ENCODE measurements around the gene CCDC178.

CCDC178 gene

GRCh38 chr18:32909798-32910561 is 530.5 kb downstream of the CCDC178 start:
- no peak for DNase-seq

DNA sequence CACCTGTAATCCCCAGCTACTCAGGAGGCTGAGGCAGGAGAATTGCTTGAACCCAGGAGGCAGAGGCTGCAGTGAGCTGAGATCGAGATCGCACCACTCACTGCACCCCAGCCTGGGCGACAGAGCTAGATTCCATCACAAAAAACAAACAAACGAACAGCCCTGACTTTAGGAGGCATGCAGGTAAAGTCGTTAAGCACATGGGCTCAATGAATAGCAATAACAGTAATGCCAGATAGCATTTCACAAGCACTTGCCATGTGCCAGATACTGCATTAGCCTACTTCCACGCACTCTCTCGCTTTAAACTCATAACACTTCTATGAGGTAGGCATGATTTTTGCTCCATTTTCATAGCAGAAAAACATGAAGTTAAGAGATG is 532.1 kb downstream of the CCDC178 start:
- no peak for DNase-seq

DNA sequence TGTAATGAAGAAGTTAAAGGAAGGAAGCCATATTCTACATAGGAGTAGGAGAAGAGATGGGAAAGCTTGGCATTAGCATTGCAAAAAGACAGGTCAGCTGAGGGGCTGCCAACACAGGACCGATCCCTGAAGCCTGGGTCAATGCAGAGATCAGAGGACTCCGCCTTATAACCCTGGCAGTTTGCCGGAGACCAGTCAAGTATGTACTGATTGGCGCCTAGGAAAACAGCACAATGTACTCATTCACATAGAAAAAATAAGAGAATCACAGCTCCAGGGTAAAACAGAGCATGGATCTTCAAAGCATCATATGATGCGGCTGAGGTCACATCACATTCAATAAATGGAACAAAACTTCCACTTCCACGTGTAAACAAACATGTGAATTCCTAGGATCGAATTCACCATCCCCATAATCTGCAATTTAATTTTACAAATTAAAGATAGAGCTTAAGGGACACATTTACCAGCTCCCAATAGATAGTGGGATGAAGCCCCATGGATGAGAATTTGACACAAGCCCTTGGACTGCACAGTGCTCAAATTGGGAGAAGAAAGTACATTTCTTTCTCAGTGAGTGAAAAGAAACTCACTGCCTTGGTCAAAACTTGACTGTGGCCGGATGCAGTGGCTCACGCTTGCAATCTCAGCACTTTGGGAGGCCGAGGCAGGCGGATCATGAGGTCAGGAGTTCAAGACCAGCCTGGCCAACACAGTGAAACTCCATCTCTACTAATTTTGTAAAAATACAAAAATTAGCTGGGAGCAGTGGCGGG is 532.7 kb downstream of the CCDC178 start:
- DNase-seq = no peak

- no peak for DNase-seq
Measured at GRCh38 chr18:32907311-32907585, 533.3 kb downstream of the CCDC178 start.

DNA sequence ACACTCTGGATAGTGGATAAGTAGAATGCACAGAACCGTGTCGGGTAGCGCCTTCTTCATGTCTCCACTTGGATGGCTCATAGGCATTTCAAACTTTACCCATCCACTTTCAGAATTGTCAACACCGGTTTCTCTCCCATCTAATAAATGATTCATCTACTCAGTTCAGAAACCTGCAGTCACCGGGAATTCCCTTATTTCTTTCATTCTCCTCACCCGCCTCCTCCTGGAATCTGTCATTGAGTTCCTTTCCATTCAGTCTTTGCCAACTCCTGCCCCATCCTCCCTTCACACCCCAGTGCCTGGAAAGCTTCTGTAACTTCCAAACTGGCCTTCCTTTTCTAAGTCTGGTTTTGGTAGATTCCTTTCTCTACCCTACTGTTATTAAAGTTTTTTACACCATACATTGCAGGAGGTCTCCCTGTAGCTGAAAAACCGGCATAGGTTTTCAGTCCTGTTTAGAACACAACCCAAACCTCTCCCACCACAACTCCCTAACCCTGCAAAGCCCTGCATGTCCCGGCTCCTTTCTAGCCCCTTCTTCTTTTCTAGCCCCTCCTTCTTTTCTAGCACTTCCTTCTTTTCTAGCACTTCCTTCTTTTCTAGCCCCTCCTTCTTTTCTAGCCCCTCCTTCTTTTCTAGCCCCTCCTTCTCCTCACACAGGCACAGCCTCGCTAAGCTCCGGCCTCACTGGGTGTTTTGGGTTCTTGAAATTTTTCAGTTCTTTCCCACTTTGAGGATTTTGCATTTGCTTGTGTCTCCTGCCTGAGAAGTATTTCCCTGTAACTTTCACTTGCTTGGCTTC is 533.8 kb downstream of the CCDC178 start:
- no peak for DNase-seq

- DNase-seq = no peak
Measured at GRCh38 chr18:32905651-32906050, 534.9 kb downstream of the CCDC178 start.

DNA sequence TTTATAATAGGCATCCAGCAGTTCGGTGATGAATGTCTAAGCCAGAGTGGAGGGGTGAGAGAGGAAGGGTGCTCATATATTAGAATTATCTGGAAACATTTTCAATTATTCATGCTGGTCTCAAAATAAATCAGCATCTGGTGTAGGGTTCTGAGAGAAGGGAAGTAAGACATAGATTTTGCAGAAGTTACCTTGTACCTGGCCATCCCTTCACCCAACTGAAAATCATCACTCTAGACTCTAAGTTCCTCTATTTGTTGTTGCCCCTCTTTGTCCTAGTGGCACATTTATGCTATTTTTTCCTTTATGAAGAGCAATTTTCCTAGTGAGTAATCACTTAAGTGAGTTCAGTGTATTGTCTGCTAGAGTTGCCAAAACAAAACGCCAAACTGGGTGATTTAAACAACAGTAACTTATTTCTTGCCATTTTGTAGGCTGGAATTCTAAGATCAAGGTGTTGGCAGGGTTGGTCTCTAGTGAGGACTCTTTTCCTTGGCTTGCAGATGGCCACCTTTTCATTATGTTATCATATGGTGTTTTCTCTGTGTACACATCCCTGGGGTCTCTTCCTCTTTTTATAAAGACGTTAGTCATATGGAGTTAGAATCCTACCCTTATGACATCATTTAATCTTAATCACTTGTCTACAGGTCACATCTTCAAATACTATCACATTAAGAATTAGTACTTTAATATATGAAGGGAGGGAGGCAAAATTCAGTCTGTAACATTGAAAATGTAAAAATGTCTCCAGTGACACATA is 537.8 kb downstream of the CCDC178 start:
- DNase-seq = no peak

DNA sequence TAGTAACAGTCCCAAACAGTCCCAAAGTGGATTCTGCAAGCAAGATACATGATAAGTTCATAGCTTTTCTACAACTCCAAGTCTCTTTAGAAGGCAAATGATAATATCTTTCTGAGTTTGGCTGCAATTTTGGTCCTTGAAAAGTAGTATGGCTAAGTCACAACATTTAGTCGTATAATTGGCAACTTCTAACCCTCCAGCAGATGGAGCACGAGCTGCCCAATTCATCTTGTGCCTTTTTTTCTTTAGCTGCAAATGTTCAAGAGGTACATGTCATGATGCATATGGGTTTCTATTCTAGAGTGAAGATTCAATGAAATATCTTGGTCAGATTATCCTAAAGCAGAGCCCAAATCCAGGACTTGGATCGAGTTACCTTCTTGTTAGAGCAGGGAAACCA is 540.7 kb downstream of the CCDC178 start:
- no peak for DNase-seq

DNA sequence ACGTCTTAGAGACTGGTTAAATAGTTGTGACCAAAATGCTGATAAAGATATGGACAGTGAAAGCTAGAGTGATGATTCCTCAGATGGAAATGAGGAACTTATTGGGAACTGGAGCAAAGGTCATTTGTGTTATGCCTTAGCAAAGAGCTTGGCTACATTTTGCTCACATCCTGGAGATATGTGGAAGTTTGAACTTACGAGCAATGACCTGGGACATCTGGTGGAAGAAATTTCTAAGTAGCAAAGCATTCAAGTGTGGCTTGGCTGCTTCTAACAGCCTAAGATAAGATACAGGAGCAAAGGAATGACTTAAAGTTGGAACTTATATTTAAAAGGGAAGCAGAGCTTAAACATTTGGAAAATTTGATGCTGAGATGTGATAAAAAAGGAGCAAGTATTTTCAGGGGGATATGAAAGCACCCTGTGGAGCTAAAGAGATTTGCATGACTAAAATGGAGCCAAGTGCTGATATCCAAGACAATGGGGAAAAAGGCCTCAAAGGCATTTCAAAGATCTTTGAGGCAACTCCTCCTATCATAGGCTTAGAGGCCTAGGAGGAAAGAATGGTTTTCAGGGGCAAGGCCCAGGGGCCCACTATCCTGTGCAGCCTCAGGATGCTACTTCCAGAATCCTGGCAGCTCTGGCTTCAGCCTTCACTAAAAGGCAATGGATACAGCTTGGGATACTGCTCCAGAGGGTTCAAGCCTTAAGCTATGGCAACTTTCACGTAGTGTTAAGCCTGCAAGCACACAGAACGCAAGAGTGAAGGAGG is 543.6 kb downstream of the CCDC178 start:
- no peak for DNase-seq

DNA sequence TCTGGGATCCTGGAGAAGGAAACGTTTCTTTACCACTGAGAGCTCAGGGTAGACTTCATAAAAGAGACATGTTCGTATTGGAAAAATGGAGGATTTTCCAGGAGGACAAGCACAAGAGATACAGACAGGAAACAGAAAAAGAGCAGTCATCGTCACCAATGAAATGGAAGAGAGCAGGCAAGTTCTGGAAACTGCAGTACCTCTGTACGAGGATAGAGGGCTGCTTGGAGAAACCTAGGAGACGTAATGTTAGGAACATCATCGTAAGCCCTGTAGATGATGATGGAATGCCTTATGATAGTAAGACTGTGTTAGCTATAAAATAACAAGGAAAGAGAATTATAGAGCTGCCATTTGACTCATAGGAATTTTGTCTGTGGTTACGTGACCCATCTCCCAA is 546.6 kb downstream of the CCDC178 start:
- DNase-seq = no peak

- DNase-seq = no peak
Measured at GRCh38 chr18:32891797-32892196, 548.7 kb downstream of the CCDC178 start.

DNA sequence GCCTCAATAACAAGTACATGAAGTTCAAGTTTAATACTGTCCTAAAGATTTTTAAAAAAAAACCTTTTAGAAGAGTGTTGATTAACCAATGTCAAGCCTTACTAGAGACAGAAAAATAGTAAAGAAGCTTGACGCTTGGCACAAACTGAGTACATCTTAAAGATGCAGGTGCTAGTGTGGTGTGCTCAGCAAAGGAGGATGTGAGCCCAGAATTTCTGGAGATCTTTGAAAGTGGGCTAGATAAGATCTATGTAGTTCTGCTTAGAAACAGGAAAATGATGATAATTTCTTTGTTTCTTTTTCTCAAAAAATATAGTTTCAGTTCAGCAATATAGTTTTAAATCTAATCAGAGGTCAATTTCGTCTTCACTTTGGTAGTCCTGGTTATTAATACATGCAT is 549.4 kb downstream of the CCDC178 start:
- DNase-seq = no peak

- DNase-seq = no peak
Measured at GRCh38 chr18:32889615-32890593, 550.6 kb downstream of the CCDC178 start.

DNA sequence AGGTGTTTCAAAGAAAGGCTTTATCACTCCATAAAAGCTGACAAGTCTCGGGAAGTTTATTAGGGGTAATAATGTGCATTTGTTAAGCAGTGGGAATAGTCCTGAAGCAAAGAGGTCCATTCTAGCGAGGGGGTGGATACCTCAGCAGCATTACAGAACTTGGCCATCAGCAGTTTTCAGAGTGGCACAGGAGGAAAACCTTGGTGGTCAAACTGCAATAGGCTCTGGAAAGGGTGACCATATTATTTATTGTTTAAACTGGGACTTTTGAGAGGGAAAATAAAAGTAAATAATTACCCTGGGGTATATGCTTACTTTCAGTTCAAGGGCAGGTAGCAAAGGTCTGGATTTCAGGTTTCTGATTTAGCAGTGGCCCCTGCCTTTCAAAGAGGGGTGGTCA is 552.2 kb downstream of the CCDC178 start:
- no peak for DNase-seq

All from stimulated activated CD4-positive, alpha-beta T cell treated with anti-CD3 and anti-CD28 coated beads, Interleukin-2, amount 100 ng/mL, for 48 hours (primary cell).